A549 (cell line): Measurements from ENCODE around the gene SMIM15. TPM values are rescaled to one million over a fixed set of nuclear protein-coding genes. Genes with fewer than 3 reads are reported as not detected.

Experiments
- ATAC-seq, 2 experiments: fragments of 200-7000 bp in 1 of 2; fragments of >200 bp in 1 of 2; cut with Nextera tagmentation in 1 of 2; cut with Tn5 transposase in 1 of 2; 3 replicates each; pipeline versions ENCODE4 v1.8.0 to v1.9.1; 2018 to 2020; ENCODE audit warnings: mild to moderate bottlenecking in 1 of 2, moderate library complexity in 1 of 2
- CTCF ChIA-PET: fragments of 300-600 bp; sonication (Branson Sonifier 250); formaldehyde crosslinking; extraction: SDS; loops from one replicate; lab custom pipeline; 2021; ENCODE audit warnings: antibody characterized with exemption, inconsistent platforms; lab: Yijun Ruan, JAX
- POLR2A ChIA-PET: fragments of 350-600 bp; formaldehyde crosslinking; extraction: SDS; loops from one replicate; lab custom pipeline; 2021; ENCODE audit warnings: antibody characterized with exemption, inconsistent platforms; lab: Yijun Ruan, JAX
- DNase-seq, 2 experiments: peaks; one replicate each; pipeline versions ENCODE4 v3.0.0 to v3.0.0-alpha.2; 2011 to 2016; ENCODE audit warnings: low read depth in 1 of 2, low spot score in 1 of 2
- FAIRE-seq: peaks from 2 replicates; lab custom pipeline; 2011; peaks lifted over from hg19 to GRCh38; lab: Jason Lieb, UNC
- H3K27ac ChIP-seq, 2 experiments: fragments of >200 bp; sonication (Bioruptor Twin); formaldehyde crosslinking; 3 replicates each; pipeline ENCODE4 v1.5.1; 2016 to 2017
- H3K4me1 ChIP-seq: fragments of >200 bp; sonication (Bioruptor Twin); formaldehyde crosslinking; 3 replicates; pipeline ENCODE4 v1.6.1; 2016
- H3K4me2 ChIP-seq: fragments of >200 bp; sonication (Bioruptor Twin); formaldehyde crosslinking; 3 replicates; pipeline ENCODE4 v1.6.1; 2016
- H3K4me3 ChIP-seq: fragments of >200 bp; sonication (Bioruptor Twin); formaldehyde crosslinking; 3 replicates; pipeline ENCODE4 v1.5.1; 2016
- H3K9me3 ChIP-seq: fragments of >200 bp; sonication (Bioruptor Twin); formaldehyde crosslinking; 3 replicates; pipeline ENCODE4 v1.6.1; 2016
- BHLHE40 ChIP-seq: IDR thresholded peaks from 2 replicates; pipeline ENCODE4 v1.6.1; 2012; ENCODE audit warnings: low read depth, low read length, inconsistent platforms
- CEBPB ChIP-seq, 2 experiments: fragments of >200 bp in 1 of 2; sonication (Bioruptor Twin) in 1 of 2; formaldehyde crosslinking in 1 of 2; IDR thresholded peaks; 2 replicates each; pipeline ENCODE4 v1.6.1; 2012 to 2016
- EHMT2 ChIP-seq: fragments of 200-600 bp; sonication (generic); IDR thresholded peaks from 2 replicates; pipeline ENCODE4 v1.6.1; 2016; ENCODE audit warnings: antibody characterized with exemption, low read depth, mild to moderate bottlenecking, moderate library complexity
- ELK1 ChIP-seq: fragments of 150-350 bp; IDR thresholded peaks from 2 replicates; pipeline ENCODE4 v1.6.1; 2014; ENCODE audit warnings: low read depth, mild to moderate bottlenecking, low read length
- HDAC2 ChIP-seq: fragments of 200-600 bp; sonication (generic); IDR thresholded peaks from 2 replicates; pipeline ENCODE4 v1.6.1; 2016
- HEYL ChIP-seq: fragments of 250-450 bp; sonication (Bioruptor Pico); IDR thresholded peaks from 2 replicates; pipeline ENCODE4 v1.8.0; 2021; ENCODE audit warnings: mild to moderate bottlenecking, moderate library complexity
- JUNB ChIP-seq: fragments of >200 bp; sonication (Bioruptor Twin); formaldehyde crosslinking; IDR thresholded peaks from 2 replicates; pipeline ENCODE4 v1.6.1; 2016
- KDM1A ChIP-seq: fragments of 200-600 bp; sonication (generic); IDR thresholded peaks from 2 replicates; pipeline ENCODE4 v1.6.1; 2016; ENCODE audit warnings: low read depth, mild to moderate bottlenecking
- KDM5A ChIP-seq: fragments of 200-600 bp; sonication (generic); IDR thresholded peaks from 2 replicates; pipeline ENCODE4 v1.6.1; 2016; ENCODE audit warnings: antibody characterized with exemption, mild to moderate bottlenecking
- MAFK ChIP-seq: fragments of 450-650 bp; IDR thresholded peaks from 2 replicates; pipeline ENCODE4 v1.6.1; 2014; ENCODE audit not compliant: partially characterized antibody
- MAZ ChIP-seq: fragments of 150-350 bp; IDR thresholded peaks from 2 replicates; pipeline ENCODE4 v1.6.1; 2014; ENCODE audit warnings: antibody characterized with exemption, low read depth, low read length, borderline replicate concordance
- PHF8 ChIP-seq: fragments of 200-600 bp; sonication (generic); IDR thresholded peaks from 2 replicates; pipeline ENCODE4 v1.6.1; 2016; ENCODE audit warnings: low read depth, mild to moderate bottlenecking, antibody characterized with exemption, moderate library complexity, borderline replicate concordance
- RFX5 ChIP-seq: fragments of 450-650 bp; IDR thresholded peaks from 2 replicates; pipeline ENCODE4 v1.7.1; 2014; ENCODE audit warnings: antibody characterized with exemption, mild to moderate bottlenecking, moderate library complexity
- TP53 ChIP-seq: fragments of 250-450 bp; sonication (Bioruptor Pico); IDR thresholded peaks from 2 replicates; pipeline ENCODE4 v1.5.0; 2021; ENCODE audit warnings: mild to moderate bottlenecking, moderate library complexity
- ZFP36 ChIP-seq: fragments of 450-650 bp; IDR thresholded peaks from 2 replicates; pipeline ENCODE4 v1.6.1; 2014; ENCODE audit warnings: borderline replicate concordance; ENCODE audit not compliant: partially characterized antibody
- ZSCAN20 ChIP-seq: fragments of 250-450 bp; sonication (Bioruptor Pico); IDR thresholded peaks from 2 replicates; pipeline ENCODE4 v1.8.0; 2022; ENCODE audit warnings: mild to moderate bottlenecking, moderate library complexity
- WGBS: methylation state at CpG from one replicate; pipeline ENCODE4 v1.1.6; 2017; ENCODE audit errors: missing lambda C conversion rate; 5-methylcytosine and 5-hydroxymethylcytosine counted together
- polyA plus RNA-seq, 4 experiments: library from polyadenylated mRNA; depleted of rRNA in 3 of 4; stranded (reverse); fragments of >200 nt; fragmentation: RNase III in 1 of 4; extraction: RNeasy Plus Mini Kit Qiagen cat#74134 plus additional on column Dnase treatment in 1 of 4; gene quantifications; 2 replicates in 3 of 4; 3 replicates in 1 of 4; pipeline ENCODE4 v1.2.3, GENCODE V29; 2011 to 2017
- TF ChIP-seq, protein P1 (sequence below): fragments of 200-600 bp; sonication (generic); IDR thresholded peaks from 2 replicates; pipeline ENCODE4 v1.6.1; 2016; ENCODE audit warnings: antibody characterized with exemption, mild to moderate bottlenecking, moderate library complexity
- TF ChIP-seq, protein P2 (sequence below): fragments of 250-450 bp; sonication (Bioruptor Pico); IDR thresholded peaks from 2 replicates; pipeline ENCODE4 v1.5.0; 2020; ENCODE audit warnings: low read depth, mild to moderate bottlenecking, moderate library complexity

SMIM15 gene
- polyA plus RNA-seq, 2 of the 4 experiments (the other 2 are of a cell fraction), result 58.0 to 131 TPM

GRCh38 chr5:61180886-61181285 is 18.6 kb upstream of the SMIM15 start:
- H3K4me1 ChIP-seq, result no peaks in the 10 kb centered on the region
- POLR2A ChIA-PET, result no interaction called here
- ATAC-seq, result no peak
- FAIRE-seq, result peak; percentile 89
- H3K4me3 ChIP-seq, result peak overlapping the region; percentile 9; the same call in 1 of the 3 replicates
- no peak for DNase-seq
- TF ChIP-seq MAZ, result no peak
- TF ChIP-seq, protein P1, sequence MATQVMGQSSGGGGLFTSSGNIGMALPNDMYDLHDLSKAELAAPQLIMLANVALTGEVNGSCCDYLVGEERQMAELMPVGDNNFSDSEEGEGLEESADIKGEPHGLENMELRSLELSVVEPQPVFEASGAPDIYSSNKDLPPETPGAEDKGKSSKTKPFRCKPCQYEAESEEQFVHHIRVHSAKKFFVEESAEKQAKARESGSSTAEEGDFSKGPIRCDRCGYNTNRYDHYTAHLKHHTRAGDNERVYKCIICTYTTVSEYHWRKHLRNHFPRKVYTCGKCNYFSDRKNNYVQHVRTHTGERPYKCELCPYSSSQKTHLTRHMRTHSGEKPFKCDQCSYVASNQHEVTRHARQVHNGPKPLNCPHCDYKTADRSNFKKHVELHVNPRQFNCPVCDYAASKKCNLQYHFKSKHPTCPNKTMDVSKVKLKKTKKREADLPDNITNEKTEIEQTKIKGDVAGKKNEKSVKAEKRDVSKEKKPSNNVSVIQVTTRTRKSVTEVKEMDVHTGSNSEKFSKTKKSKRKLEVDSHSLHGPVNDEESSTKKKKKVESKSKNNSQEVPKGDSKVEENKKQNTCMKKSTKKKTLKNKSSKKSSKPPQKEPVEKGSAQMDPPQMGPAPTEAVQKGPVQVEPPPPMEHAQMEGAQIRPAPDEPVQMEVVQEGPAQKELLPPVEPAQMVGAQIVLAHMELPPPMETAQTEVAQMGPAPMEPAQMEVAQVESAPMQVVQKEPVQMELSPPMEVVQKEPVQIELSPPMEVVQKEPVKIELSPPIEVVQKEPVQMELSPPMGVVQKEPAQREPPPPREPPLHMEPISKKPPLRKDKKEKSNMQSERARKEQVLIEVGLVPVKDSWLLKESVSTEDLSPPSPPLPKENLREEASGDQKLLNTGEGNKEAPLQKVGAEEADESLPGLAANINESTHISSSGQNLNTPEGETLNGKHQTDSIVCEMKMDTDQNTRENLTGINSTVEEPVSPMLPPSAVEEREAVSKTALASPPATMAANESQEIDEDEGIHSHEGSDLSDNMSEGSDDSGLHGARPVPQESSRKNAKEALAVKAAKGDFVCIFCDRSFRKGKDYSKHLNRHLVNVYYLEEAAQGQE, result no peak
- TF ChIP-seq, protein P2, sequence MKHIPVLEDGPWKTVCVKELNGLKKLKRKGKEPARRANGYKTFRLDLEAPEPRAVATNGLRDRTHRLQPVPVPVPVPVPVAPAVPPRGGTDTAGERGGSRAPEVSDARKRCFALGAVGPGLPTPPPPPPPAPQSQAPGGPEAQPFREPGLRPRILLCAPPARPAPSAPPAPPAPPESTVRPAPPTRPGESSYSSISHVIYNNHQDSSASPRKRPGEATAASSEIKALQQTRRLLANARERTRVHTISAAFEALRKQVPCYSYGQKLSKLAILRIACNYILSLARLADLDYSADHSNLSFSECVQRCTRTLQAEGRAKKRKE (CRISPR knock-in tag), result no peak
- no peak for TF ChIP-seq HDAC2
- TF ChIP-seq MAFK, result no peak
- no peak for TF ChIP-seq ELK1
- TF ChIP-seq PHF8, result no peak
- no peak for TF ChIP-seq TP53 (CRISPR knock-in tag)
- TF ChIP-seq KDM1A, result no peak
- no peak for TF ChIP-seq HEYL
- no peak for TF ChIP-seq ZFP36
- TF ChIP-seq CEBPB (IDR thresholded peaks at IDR 0.05), result no peak
- no peak for TF ChIP-seq KDM5A
- TF ChIP-seq EHMT2, result no peak
- no peak for TF ChIP-seq RFX5
- no peak for TF ChIP-seq BHLHE40
- TF ChIP-seq, all 56 proteins: peak for 0
- no peaks in the 10 kb centered on the region for H3K9me3 ChIP-seq
- H3K4me2 ChIP-seq, result peak overlapping the region; percentile 68
- CTCF ChIA-PET, result no interaction called here
- no peak overlapping the region for H3K27ac ChIP-seq
- WGBS, result 51% methylated on average over 2 of the region's 2 CpGs

DNA sequence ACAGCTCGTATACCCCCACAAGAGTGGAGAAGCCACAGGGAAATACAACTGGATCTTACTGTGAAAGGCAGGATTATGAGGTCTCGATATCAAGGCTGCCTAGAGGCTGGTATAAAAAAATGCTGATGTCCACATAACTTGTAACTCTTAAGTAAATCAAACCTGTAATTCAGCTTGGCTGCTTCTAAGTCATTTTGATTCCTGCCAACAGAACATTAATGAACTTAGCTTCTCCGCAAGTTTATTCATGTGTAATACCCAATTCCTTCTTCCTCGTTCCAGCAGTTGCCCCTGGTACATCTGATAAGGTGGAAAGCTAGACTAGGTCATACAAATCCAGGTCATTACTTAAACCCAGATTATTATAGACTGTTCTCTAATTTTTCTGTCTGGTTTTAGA is 16.4 kb upstream of the SMIM15 start:
- Histone ChIP-seq H3K4me1 (no peaks in the 10 kb centered on the region), H3K9me3 (no peaks in the 10 kb centered on the region), H3K4me2 (no peak overlapping the region), H3K4me3 (no peak overlapping the region), H3K27ac (no peak overlapping the region)
- ATAC-seq (no peak), DNase-seq (no peak), FAIRE-seq (no peak)
- ChIA-PET CTCF (interaction anchor here (0.6 to 1.2 kb wide), 3 partner anchors 11 to 219 kb away, joined by 3 to 4 read pairs (median 3); no protein-coding TSS in a partner anchor), POLR2A (no interaction called here)
- 88% methylated on average over 4 of the region's 4 CpGs for WGBS
- peak; percentile 55 for TF ChIP-seq MAFK
- TF ChIP-seq, protein P2 (CRISPR knock-in tag), result no peak
- TF ChIP-seq MAZ, result no peak
- TF ChIP-seq JUNB, result no peak
- TF ChIP-seq ZSCAN20 (CRISPR knock-in tag), result no peak
